Neural progenitor cell (in vitro differentiated cells): ENCODE results near the gene MT1M. TPM values are rescaled to one million over a fixed set of nuclear protein-coding genes. Genes with fewer than 3 reads are reported as not detected.
"Not testable (repeated sequence)": the region's sequence is repeated elsewhere in the genome, so short reads cannot be mapped to it uniquely, and the experiment has no call there.

Experiments
- DNase-seq: peaks from one replicate; pipeline ENCODE4 v3.0.0-alpha.2; 2016; ENCODE audit warnings: low spot score
- H2AFZ ChIP-seq: fragments of 200-600 bp; sonication (generic); replicated peaks from 2 replicates; pipeline ENCODE4 v1.6.1; 2016; ENCODE audit warnings: antibody characterized with exemption
- H3F3A ChIP-seq: fragments of 200-600 bp; sonication (generic); 2 replicates; pipeline ENCODE4 v1.6.1; 2016; ENCODE audit warnings: antibody characterized with exemption, low read depth
- H3K27ac ChIP-seq: fragments of 200-600 bp; sonication (generic); 2 replicates; pipeline ENCODE4 v1.5.1; 2016; ENCODE audit warnings: mild to moderate bottlenecking
- H3K27me3 ChIP-seq: fragments of 200-600 bp; sonication (generic); 2 replicates; pipeline ENCODE4 v1.6.1; 2016; ENCODE audit warnings: mild to moderate bottlenecking, moderate library complexity
- H3K36me3 ChIP-seq: fragments of 200-600 bp; sonication (generic); 2 replicates; pipeline ENCODE4 v1.5.1; 2016
- H3K4me1 ChIP-seq: fragments of 200-600 bp; sonication (generic); 2 replicates; pipeline ENCODE4 v1.6.1; 2016; ENCODE audit warnings: mixed run types
- H3K4me2 ChIP-seq: fragments of 200-600 bp; sonication (generic); 2 replicates; pipeline ENCODE4 v1.6.1; 2016
- H3K4me3 ChIP-seq: fragments of 200-600 bp; sonication (generic); 2 replicates; pipeline ENCODE4 v1.5.1; 2016
- H3K79me2 ChIP-seq: fragments of 200-600 bp; sonication (generic); 2 replicates; pipeline ENCODE4 v1.6.1; 2016; ENCODE audit warnings: low read depth
- H3K9ac ChIP-seq: fragments of 200-600 bp; sonication (generic); 2 replicates; pipeline ENCODE4 v1.6.1; 2016
- H3K9me3 ChIP-seq: fragments of 200-600 bp; sonication (generic); 2 replicates; pipeline ENCODE4 v1.5.1; 2016; ENCODE audit warnings: low read depth
- H4K20me1 ChIP-seq: fragments of 200-600 bp; sonication (generic); 2 replicates; pipeline ENCODE4 v1.6.1; 2016; ENCODE audit warnings: low read depth
- H3K27ac Mint-ChIP-seq: 3 replicates; pipeline ENCODE4 v1.8.0; 2021; ENCODE audit warnings: mixed read lengths
- H3K27me3 Mint-ChIP-seq: 2 replicates; pipeline ENCODE4 v1.8.0; 2022; ENCODE audit warnings: low read depth, mild to moderate bottlenecking, inconsistent platforms, moderate library complexity, mixed read lengths; ENCODE audit not compliant: insufficient read depth
- H3K36me3 Mint-ChIP-seq: 3 replicates; pipeline ENCODE4 v1.8.0; 2021; ENCODE audit warnings: mixed read lengths
- H3K4me1 Mint-ChIP-seq: 3 replicates; pipeline ENCODE4 v1.8.0; 2021; ENCODE audit warnings: mixed read lengths
- H3K4me3 Mint-ChIP-seq: 3 replicates; pipeline ENCODE4 v1.8.0; 2021; ENCODE audit warnings: mild to moderate bottlenecking, moderate library complexity, mixed read lengths
- H3K9me3 Mint-ChIP-seq: 3 replicates; pipeline ENCODE4 v1.8.0; 2020; ENCODE audit warnings: mixed read lengths
- EZH2 ChIP-seq: fragments of 200-600 bp; sonication (generic); IDR thresholded peaks from 2 replicates; pipeline ENCODE4 v1.6.1; 2017; ENCODE audit warnings: antibody characterized with exemption, mild to moderate bottlenecking, moderate library complexity
- EZH2phosphoT487 ChIP-seq: fragments of 200-600 bp; sonication (generic); IDR thresholded peaks from 2 replicates; pipeline ENCODE4 v1.6.1; 2017; ENCODE audit warnings: antibody characterized with exemption
- total RNA-seq: library from RNA; depleted of rRNA; stranded (reverse); fragments of >200 nt; gene quantifications from 2 replicates; pipeline ENCODE4 v1.2.3, GENCODE V29; 2015; ENCODE audit warnings: low replicate concordance
- TF ChIP-seq, protein P1 (sequence below): fragments of 200-600 bp; sonication (generic); IDR thresholded peaks from 2 replicates; pipeline ENCODE4 v1.5.1; 2017; ENCODE audit warnings: antibody characterized with exemption, mild to moderate bottlenecking

Gene MT1M
- total RNA-seq, 1 donor from 2014 or later: not detected

DNA sequence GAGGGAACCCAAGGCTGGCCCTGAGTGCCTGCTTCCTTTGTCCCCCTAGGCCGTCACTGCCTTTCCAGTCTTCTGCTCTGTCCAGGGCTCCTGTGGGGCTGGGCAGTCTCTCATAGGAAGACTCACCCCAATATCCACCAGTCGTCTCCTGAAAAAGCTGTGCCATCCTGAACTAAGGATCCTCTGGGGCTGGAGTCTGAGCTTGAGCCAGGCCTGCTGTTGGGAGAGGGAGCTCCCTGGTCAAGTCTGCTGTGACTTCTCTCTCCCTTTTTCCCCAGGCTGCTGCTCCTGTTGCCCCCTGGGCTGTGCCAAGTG is 38.1 kb downstream of the MT1M start:
- Histone ChIP-seq H3K36me3 (no peaks in the 10 kb centered on the region), H3F3A (peaks cover 5% of the 10 kb centered on the region), H3K27ac (no peak overlapping the region), H3K4me1 (peaks cover 7% of the 10 kb centered on the region), H3K9ac (no peak overlapping the region), H3K9me3 (no peaks in the 10 kb centered on the region), H3K27me3 (peaks cover 100% of the 10 kb centered on the region), H3K4me3 (no peak overlapping the region), H4K20me1 (peaks cover 30% of the 10 kb centered on the region), H2AFZ (no peak overlapping the region), H3K79me2 (no peaks in the 10 kb centered on the region), H3K4me2 (no peak overlapping the region)
- TF ChIP-seq EZH2phosphoT487 (no peak), EZH2 (no peak)
- TF ChIP-seq, protein P1, sequence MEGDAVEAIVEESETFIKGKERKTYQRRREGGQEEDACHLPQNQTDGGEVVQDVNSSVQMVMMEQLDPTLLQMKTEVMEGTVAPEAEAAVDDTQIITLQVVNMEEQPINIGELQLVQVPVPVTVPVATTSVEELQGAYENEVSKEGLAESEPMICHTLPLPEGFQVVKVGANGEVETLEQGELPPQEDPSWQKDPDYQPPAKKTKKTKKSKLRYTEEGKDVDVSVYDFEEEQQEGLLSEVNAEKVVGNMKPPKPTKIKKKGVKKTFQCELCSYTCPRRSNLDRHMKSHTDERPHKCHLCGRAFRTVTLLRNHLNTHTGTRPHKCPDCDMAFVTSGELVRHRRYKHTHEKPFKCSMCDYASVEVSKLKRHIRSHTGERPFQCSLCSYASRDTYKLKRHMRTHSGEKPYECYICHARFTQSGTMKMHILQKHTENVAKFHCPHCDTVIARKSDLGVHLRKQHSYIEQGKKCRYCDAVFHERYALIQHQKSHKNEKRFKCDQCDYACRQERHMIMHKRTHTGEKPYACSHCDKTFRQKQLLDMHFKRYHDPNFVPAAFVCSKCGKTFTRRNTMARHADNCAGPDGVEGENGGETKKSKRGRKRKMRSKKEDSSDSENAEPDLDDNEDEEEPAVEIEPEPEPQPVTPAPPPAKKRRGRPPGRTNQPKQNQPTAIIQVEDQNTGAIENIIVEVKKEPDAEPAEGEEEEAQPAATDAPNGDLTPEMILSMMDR: no peak
- Mint-ChIP-seq H3K27me3 (peaks cover 76% of the 10 kb centered on the region), H3K4me3 (no peak overlapping the region), H3K9me3 (peaks cover 2% of the 10 kb centered on the region), H3K36me3 (no peaks in the 10 kb centered on the region), H3K4me1 (no peaks in the 10 kb centered on the region), H3K27ac (no peak overlapping the region)
- no peak for DNase-seq

GRCh38 chr16:56671691-56672090 is 39.2 kb downstream of the MT1M start:
- not testable (repeated sequence) for H3K27ac ChIP-seq, H3K27ac Mint-ChIP-seq, H3K79me2 ChIP-seq, H3K4me1 Mint-ChIP-seq, DNase-seq, H3K4me3 ChIP-seq, H3K9me3 Mint-ChIP-seq, H3K36me3 ChIP-seq, H3K36me3 Mint-ChIP-seq, H3K4me1 ChIP-seq, H3K4me2 ChIP-seq, H3K9ac ChIP-seq, H3F3A ChIP-seq, H3K4me3 Mint-ChIP-seq, H2AFZ ChIP-seq, H3K9me3 ChIP-seq
- peaks cover 30% of the 10 kb centered on the region for H4K20me1 ChIP-seq
- peaks cover 100% of the 10 kb centered on the region for H3K27me3 ChIP-seq
- H3K27me3 Mint-ChIP-seq: peaks cover 70% of the 10 kb centered on the region

DNA sequence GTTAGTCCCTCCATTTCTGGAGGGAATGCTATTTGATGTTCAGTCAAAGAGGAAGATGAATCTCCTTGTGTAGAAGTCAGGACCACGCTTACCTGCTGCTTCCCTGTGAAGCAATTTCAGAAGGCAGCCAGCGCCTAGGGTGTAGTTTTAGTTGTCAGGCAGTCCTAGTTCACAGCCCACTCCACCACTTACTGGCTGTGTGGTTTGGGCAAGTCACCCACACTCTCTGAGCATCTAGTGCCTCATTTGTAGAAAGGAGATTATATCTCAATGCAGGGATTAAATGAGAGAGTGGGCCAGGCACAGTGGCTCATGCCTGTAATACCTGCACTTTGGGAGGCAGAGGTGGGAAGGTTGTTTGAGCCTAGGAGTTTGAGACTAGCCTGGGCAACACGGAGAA is 39.7 kb downstream of the MT1M start:
- not testable (repeated sequence) for H3K36me3 ChIP-seq, H3K36me3 Mint-ChIP-seq, H3K4me3 Mint-ChIP-seq, H3K4me1 Mint-ChIP-seq, H2AFZ ChIP-seq, H3K79me2 ChIP-seq, H3K9me3 ChIP-seq, H3K9me3 Mint-ChIP-seq, H3K4me3 ChIP-seq, H3K4me2 ChIP-seq, H3K27ac ChIP-seq, H3K27ac Mint-ChIP-seq, H3K4me1 ChIP-seq, DNase-seq, H3K9ac ChIP-seq
- H4K20me1 ChIP-seq: peaks cover 29% of the 10 kb centered on the region
- H3K27me3 ChIP-seq: peaks cover 100% of the 10 kb centered on the region
- peaks cover 70% of the 10 kb centered on the region for H3K27me3 Mint-ChIP-seq
- peaks cover 13% of the 10 kb centered on the region for H3F3A ChIP-seq

- peaks cover 13% of the 10 kb centered on the region for H3F3A ChIP-seq
- Mint-ChIP-seq H3K4me1 (no peaks in the 10 kb centered on the region), H3K9me3 (no peaks in the 10 kb centered on the region), H3K27me3 (peaks cover 69% of the 10 kb centered on the region), H3K27ac (no peak overlapping the region), H3K36me3 (no peaks in the 10 kb centered on the region), H3K4me3 (no peak overlapping the region)
- H3K36me3 ChIP-seq: no peaks in the 10 kb centered on the region
- H4K20me1 ChIP-seq: peaks cover 21% of the 10 kb centered on the region
- H3K4me3 ChIP-seq: no peak overlapping the region
- peaks cover 100% of the 10 kb centered on the region for H3K27me3 ChIP-seq
- peaks cover 4% of the 10 kb centered on the region for H3K4me1 ChIP-seq
- H3K27ac ChIP-seq: no peak overlapping the region
- no peak overlapping the region for H3K4me2 ChIP-seq
- no peaks in the 10 kb centered on the region for H3K9me3 ChIP-seq
- no peak overlapping the region for H2AFZ ChIP-seq
- no peak overlapping the region for H3K9ac ChIP-seq
- TF ChIP-seq, protein P1: no peak
- TF ChIP-seq EZH2 (no peak), EZH2phosphoT487 (no peak)
- no peaks in the 10 kb centered on the region for H3K79me2 ChIP-seq
- DNase-seq: no peak
Measured at GRCh38 chr16:56672761-56673536, 40.5 kb downstream of the MT1M start.
